HEK293 (cell line): ENCODE measurements around the gene CCSER2.
"Not testable (repeated sequence)": the region's sequence is repeated elsewhere in the genome, so short reads cannot be mapped to it uniquely, and the experiment has no call there.

ENCODE experiments used
- CTCF ChIA-PET: fragments of 350-600 bp; formaldehyde crosslinking; extraction: SDS; loops from one replicate; lab custom pipeline; 2021; ENCODE audit warnings: antibody characterized with exemption; lab: Yijun Ruan, JAX
- POLR2A ChIA-PET: fragments of 300-600 bp; formaldehyde crosslinking; extraction: SDS; loops from one replicate; lab custom pipeline; 2020; ENCODE audit warnings: antibody characterized with exemption, inconsistent platforms; lab: Yijun Ruan, JAX
- H3K27ac ChIP-seq: fragments of 200-500 bp; sonication (Bioruptor generic); 2 replicates; pipeline ENCODE4 v1.5.1; 2014; ENCODE audit warnings: low read depth, low read length, control low read depth, inconsistent platforms; ENCODE audit errors: extremely low read depth
- H3K36me3 ChIP-seq, 2 experiments: fragments of 200-500 bp in 1 of 2; sonication (Bioruptor generic) in 1 of 2; 1 replicate in 1 of 2; 2 replicates in 1 of 2; pipeline ENCODE4 v1.5.1; 2014 to 2017; ENCODE audit warnings: inconsistent platforms in 2 of 2, low read length in 2 of 2; ENCODE audit not compliant: control insufficient read depth in 2 of 2, insufficient read depth in 1 of 2
- H3K4me1 ChIP-seq: fragments of 200-500 bp; sonication (Bioruptor generic); 2 replicates; pipeline ENCODE4 v1.5.1; 2014; ENCODE audit warnings: mild to moderate bottlenecking, low read length, inconsistent platforms; ENCODE audit not compliant: control insufficient read depth, insufficient read depth
- H3K4me3 ChIP-seq: 2 replicates; pipeline ENCODE4 v1.5.1; 2011; ENCODE audit warnings: low read depth, mild to moderate bottlenecking, control low read depth, low read length, moderate library complexity
- H3K9me3 ChIP-seq: fragments of 200-500 bp; sonication (Bioruptor generic); 2 replicates; pipeline ENCODE4 v1.5.1; 2014; ENCODE audit warnings: low read depth, low read length, inconsistent platforms; ENCODE audit not compliant: control insufficient read depth, insufficient read depth
- CTCF ChIP-seq: fragments of 450-650 bp; formaldehyde crosslinking; IDR thresholded peaks from 2 replicates; pipeline ENCODE4 v1.5.1; 2016; ENCODE audit warnings: missing biosample characterization, missing genetic modification characterization
- HOXD13 ChIP-seq: sonication (generic); formaldehyde crosslinking; IDR thresholded peaks from 2 replicates; pipeline ENCODE4 v1.8.0; 2022; ENCODE audit warnings: missing genetic modification reagents, borderline replicate concordance
- KLF16 ChIP-seq: fragments of 450-650 bp; formaldehyde crosslinking; IDR thresholded peaks from 2 replicates; pipeline ENCODE4 v1.5.1; 2017; ENCODE audit warnings: missing biosample characterization, missing genetic modification characterization
- PRDM6 ChIP-seq: fragments of 450-650 bp; formaldehyde crosslinking; IDR thresholded peaks from 2 replicates; pipeline ENCODE4 v1.5.1; 2017; ENCODE audit warnings: missing biosample characterization, missing genetic modification characterization
- SETDB1 ChIP-seq: IDR thresholded peaks from one replicate; pipeline ENCODE4 v1.6.1; 2017; ENCODE audit warnings: mild to moderate bottlenecking, low read length, moderate library complexity, mixed read lengths; ENCODE audit not compliant: insufficient read length
- ZBTB20 ChIP-seq: fragments of 450-650 bp; formaldehyde crosslinking; IDR thresholded peaks from 2 replicates; pipeline ENCODE4 v1.5.1; 2016; ENCODE audit warnings: missing biosample characterization, missing genetic modification characterization
- ZNF24 ChIP-seq: fragments of 450-650 bp; formaldehyde crosslinking; IDR thresholded peaks from 2 replicates; pipeline ENCODE4 v1.5.1; 2016; ENCODE audit warnings: missing biosample characterization, missing genetic modification characterization
- ZNF292 ChIP-seq: fragments of 450-650 bp; formaldehyde crosslinking; IDR thresholded peaks from 2 replicates; pipeline ENCODE4 v1.5.1; 2016; ENCODE audit warnings: low read depth, missing biosample characterization, missing genetic modification characterization, borderline replicate concordance
- ZNF335 ChIP-seq: fragments of 450-650 bp; formaldehyde crosslinking; conservative IDR thresholded peaks from 2 replicates; pipeline ENCODE4 v1.5.1; 2016; ENCODE audit warnings: missing biosample characterization, missing genetic modification characterization
- ZNF416 ChIP-seq: fragments of 450-650 bp; formaldehyde crosslinking; IDR thresholded peaks from 2 replicates; pipeline ENCODE4 v1.5.1; 2016; ENCODE audit warnings: missing biosample characterization, missing genetic modification characterization
- ZNF549 ChIP-seq: fragments of 450-650 bp; IDR thresholded peaks from 2 replicates; pipeline ENCODE4 v1.5.1; 2018; ENCODE audit warnings: missing biosample characterization, missing genetic modification characterization, mild to moderate bottlenecking, inconsistent platforms, moderate library complexity
- ZNF558 ChIP-seq: fragments of 450-650 bp; formaldehyde crosslinking; IDR thresholded peaks from 2 replicates; pipeline ENCODE4 v1.5.1; 2016; ENCODE audit warnings: missing biosample characterization, missing genetic modification characterization
- ZNF561 ChIP-seq: fragments of 450-650 bp; IDR thresholded peaks from 2 replicates; pipeline ENCODE4 v1.5.1; 2018; ENCODE audit warnings: missing biosample characterization, missing genetic modification characterization, borderline replicate concordance
- ZNF830 ChIP-seq: fragments of 450-650 bp; IDR thresholded peaks from 2 replicates; pipeline ENCODE4 v1.5.0; 2018; ENCODE audit warnings: missing biosample characterization, missing genetic modification characterization, low read depth, mild to moderate bottlenecking, moderate library complexity

Gene CCSER2

GRCh38 chr10:84524435-84524834 is 196.0 kb downstream of the CCSER2 start (continued):
- TF ChIP-seq ZNF830 (tag by site-specific recombination) (no peak), ZNF24 (tag by site-specific recombination) (no peak), ZBTB20 (tag by site-specific recombination) (no peak)
- TF ChIP-seq, all 188 proteins: peak for 0

- no peaks in the 10 kb centered on the region for H3K9me3 ChIP-seq
- ChIA-PET CTCF (interaction anchor here (0.5 to 1.6 kb wide), 5 partner anchors 12 to 1826 kb away, joined by 3 to 7 read pairs (median 3); no protein-coding TSS in a partner anchor), POLR2A (no interaction called here)
- TF ChIP-seq ZNF558 (tag by site-specific recombination), result no peak
- TF ChIP-seq CTCF, result no peak
- 0 out of 2 replicates have a peak, but pooled peaks have one; percentile 15 for TF ChIP-seq ZNF335
- no peak overlapping the region for H3K4me3 ChIP-seq
- no peak overlapping the region for H3K27ac ChIP-seq
- H3K4me1 ChIP-seq, result peaks cover 3% of the 10 kb centered on the region
- no peaks in the 10 kb centered on the region for H3K36me3 ChIP-seq
Measured at GRCh38 chr10:84525120-84525806, 196.9 kb downstream of the CCSER2 start.

- CTCF ChIA-PET, result interaction anchor here (0.5 to 1.6 kb wide), 3 partner anchors 11 to 309 kb away, joined by 3 to 7 read pairs (median 4); no protein-coding TSS in a partner anchor
- POLR2A ChIA-PET, H3K9me3 ChIP-seq, H3K36me3 ChIP-seq, H3K4me1 ChIP-seq, H3K27ac ChIP-seq, H3K4me3 ChIP-seq: not testable (repeated sequence)
- peak; percentile 66 for TF ChIP-seq SETDB1
Measured at GRCh38 chr10:84525807-84526182, 197.4 kb downstream of the CCSER2 start.

- POLR2A ChIA-PET, H3K4me1 ChIP-seq, H3K4me3 ChIP-seq, H3K27ac ChIP-seq, H3K9me3 ChIP-seq, H3K36me3 ChIP-seq: not testable (repeated sequence)
- CTCF ChIA-PET, result interaction anchor here (0.5 kb wide), 1 partner anchor 13 kb away, joined by 3 read pairs; no protein-coding TSS in a partner anchor
Measured at GRCh38 chr10:84527386-84527785, 199.0 kb downstream of the CCSER2 start.

- POLR2A ChIA-PET, H3K36me3 ChIP-seq, H3K4me1 ChIP-seq, H3K27ac ChIP-seq, H3K9me3 ChIP-seq, H3K4me3 ChIP-seq: not testable (repeated sequence)
- CTCF ChIA-PET, result interaction anchor here (0.7 to 1.3 kb wide), 3 partner anchors 9 to 415 kb away, joined by 4 to 6 read pairs (median 4); no protein-coding TSS in a partner anchor
Measured at GRCh38 chr10:84528526-84528925, 200.1 kb downstream of the CCSER2 start.

- H3K27ac ChIP-seq, result no peak overlapping the region
- no peaks in the 10 kb centered on the region for H3K36me3 ChIP-seq
- POLR2A ChIA-PET, result no interaction called here
- no peaks in the 10 kb centered on the region for H3K9me3 ChIP-seq
- no peaks in the 10 kb centered on the region for H3K4me1 ChIP-seq
- TF ChIP-seq PRDM6 (tag by site-specific recombination) (no peak), KLF16 (no peak), ZNF558 (tag by site-specific recombination) (no peak), ZNF416 (tag by site-specific recombination) (no peak), HOXD13 (CRISPR knock-in tag) (no peak), ZNF549 (tag by site-specific recombination) (no peak), ZNF561 (tag by site-specific recombination) (no peak), ZNF292 (tag by site-specific recombination) (no peak)
- CTCF ChIA-PET, result interaction anchor here (0.6 to 2.8 kb wide), 5 partner anchors 21 to 274 kb away, joined by 3 to 11 read pairs (median 4); no protein-coding TSS in a partner anchor
- no peak overlapping the region for H3K4me3 ChIP-seq
Measured at GRCh38 chr10:84530724-84531325, 202.4 kb downstream of the CCSER2 start.
